ENCODE data around the gene PIP4K2A. TPM values are rescaled to one million over a fixed set of nuclear protein-coding genes. Genes with fewer than 3 reads are reported as not detected.

PIP4K2A gene
- total RNA-seq, 2 experiments from 2014 or later = 108 to 115 TPM

GRCh38 chr10:22662733-22663330 lies 51.5 kb downstream of the PIP4K2A start:
- no peaks in the 10 kb centered on the region for H3K9me3 Mint-ChIP-seq
- H3K4me1 Mint-ChIP-seq (ENCODE audit: low read depth) = peaks cover 88% of the 10 kb centered on the region
- ATAC-seq (no peak), DNase-seq (no peak)
- TF ChIP-seq, protein P1, sequence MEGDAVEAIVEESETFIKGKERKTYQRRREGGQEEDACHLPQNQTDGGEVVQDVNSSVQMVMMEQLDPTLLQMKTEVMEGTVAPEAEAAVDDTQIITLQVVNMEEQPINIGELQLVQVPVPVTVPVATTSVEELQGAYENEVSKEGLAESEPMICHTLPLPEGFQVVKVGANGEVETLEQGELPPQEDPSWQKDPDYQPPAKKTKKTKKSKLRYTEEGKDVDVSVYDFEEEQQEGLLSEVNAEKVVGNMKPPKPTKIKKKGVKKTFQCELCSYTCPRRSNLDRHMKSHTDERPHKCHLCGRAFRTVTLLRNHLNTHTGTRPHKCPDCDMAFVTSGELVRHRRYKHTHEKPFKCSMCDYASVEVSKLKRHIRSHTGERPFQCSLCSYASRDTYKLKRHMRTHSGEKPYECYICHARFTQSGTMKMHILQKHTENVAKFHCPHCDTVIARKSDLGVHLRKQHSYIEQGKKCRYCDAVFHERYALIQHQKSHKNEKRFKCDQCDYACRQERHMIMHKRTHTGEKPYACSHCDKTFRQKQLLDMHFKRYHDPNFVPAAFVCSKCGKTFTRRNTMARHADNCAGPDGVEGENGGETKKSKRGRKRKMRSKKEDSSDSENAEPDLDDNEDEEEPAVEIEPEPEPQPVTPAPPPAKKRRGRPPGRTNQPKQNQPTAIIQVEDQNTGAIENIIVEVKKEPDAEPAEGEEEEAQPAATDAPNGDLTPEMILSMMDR (IDR thresholded peaks at IDR 0.05) = no peak
- H3K27ac Mint-ChIP-seq = peak overlapping the region; percentile 99
- no peak overlapping the region for H3K4me3 Mint-ChIP-seq
- intact Hi-C loops (cut with micrococcal nuclease) = no loop called here
- peaks cover 11% of the 10 kb centered on the region for H3K36me3 Mint-ChIP-seq (ENCODE audit: low read depth)
- ChIA-PET CTCF (interaction anchor here (1.0 to 1.7 kb wide), 4 partner anchors 9 to 47 kb away, joined by 3 to 4 read pairs (median 3); no protein-coding TSS in a partner anchor), POLR2A (interaction anchor here (1.0 to 1.5 kb wide), 7 partner anchors 10 to 51 kb away, joined by 3 to 6 read pairs (median 5); partner anchors contain the start of gene PIP4K2A)
- no peaks in the 10 kb centered on the region for H3K27me3 Mint-ChIP-seq

DNA sequence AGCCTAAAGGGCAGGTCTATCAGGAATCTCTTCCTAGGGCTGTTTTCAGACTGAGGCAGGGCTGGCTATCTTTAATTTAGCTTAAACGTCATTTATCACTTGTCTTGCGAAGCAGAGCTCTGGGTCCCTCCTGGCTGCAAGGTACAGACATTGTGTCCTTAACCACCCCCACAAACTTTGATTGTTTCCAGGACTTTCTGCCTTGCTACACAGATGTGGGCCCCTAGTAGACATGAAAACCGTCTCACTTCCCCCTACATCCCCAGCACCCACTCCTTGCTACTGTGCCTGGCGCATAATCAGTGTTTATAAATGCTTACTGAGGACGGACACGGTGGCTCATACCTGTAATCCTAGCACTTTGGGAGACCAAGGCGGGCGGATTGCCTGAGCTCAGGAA lies 54.5 kb downstream of the PIP4K2A start:
- H3K36me3 Mint-ChIP-seq (ENCODE audit: low read depth) = peaks cover 26% of the 10 kb centered on the region
- H3K4me3 Mint-ChIP-seq = peak overlapping the region; percentile 3
- TF ChIP-seq, protein P1 (IDR thresholded peaks at IDR 0.05) = no peak
- H3K4me1 Mint-ChIP-seq (ENCODE audit: low read depth) = peaks cover 90% of the 10 kb centered on the region
- ChIA-PET CTCF (interaction anchor here (1.1 to 3.9 kb wide), 6 partner anchors 9 to 86 kb away, joined by 3 to 13 read pairs (median 4); no protein-coding TSS in a partner anchor), POLR2A (interaction anchor here (1.1 to 1.7 kb wide), 7 partner anchors 9 to 33 kb away, joined by 3 to 5 read pairs (median 3); no protein-coding TSS in a partner anchor)
- H3K27me3 Mint-ChIP-seq = no peaks in the 10 kb centered on the region
- no peaks in the 10 kb centered on the region for H3K9me3 Mint-ChIP-seq
- ATAC-seq = peak; percentile 24
- DNase-seq = no peak
- intact Hi-C loops (cut with micrococcal nuclease) = loop anchor here (5.0 kb wide), 1 partner anchor 32 kb away; no protein-coding TSS in a partner anchor
- peak overlapping the region; percentile 99 for H3K27ac Mint-ChIP-seq

GRCh38 chr10:22658745-22659410 lies 55.5 kb downstream of the PIP4K2A start:
- H3K27ac Mint-ChIP-seq = peak overlapping the region; percentile 99
- no peaks in the 10 kb centered on the region for H3K27me3 Mint-ChIP-seq
- POLR2A ChIA-PET = interaction anchor here (0.6 to 1.9 kb wide), 11 partner anchors 8 to 34 kb away, joined by 3 to 12 read pairs (median 3); no protein-coding TSS in a partner anchor
- intact Hi-C loops (cut with micrococcal nuclease) = loop anchor here (5.0 kb wide), 1 partner anchor 33 kb away; no protein-coding TSS in a partner anchor
- CTCF ChIA-PET = interaction anchor here (1.1 to 3.9 kb wide), 8 partner anchors 10 to 330 kb away, joined by 3 to 13 read pairs (median 4); no protein-coding TSS in a partner anchor
- no peak overlapping the region for H3K4me3 Mint-ChIP-seq
- H3K9me3 Mint-ChIP-seq = no peaks in the 10 kb centered on the region
- TF ChIP-seq, protein P1 (IDR thresholded peaks at IDR 0.05) = no peak
- DNase-seq (no peak), ATAC-seq (no peak)
- peaks cover 29% of the 10 kb centered on the region for H3K36me3 Mint-ChIP-seq (ENCODE audit: low read depth)
- H3K4me1 Mint-ChIP-seq (ENCODE audit: low read depth) = peaks cover 92% of the 10 kb centered on the region

- Mint-ChIP-seq H3K27ac (peak overlapping the region; percentile 99), H3K9me3 (no peaks in the 10 kb centered on the region), H3K36me3 (ENCODE audit: low read depth) (peaks cover 36% of the 10 kb centered on the region), H3K27me3 (no peaks in the 10 kb centered on the region), H3K4me1 (ENCODE audit: low read depth) (peaks cover 92% of the 10 kb centered on the region), H3K4me3 (peak overlapping the region; percentile 44)
- no peak for DNase-seq
- CTCF ChIA-PET = interaction anchor here (0.6 to 3.9 kb wide), 8 partner anchors 9 to 83 kb away, joined by 3 to 13 read pairs (median 4); partner anchors contain the start of gene PIP4K2A
- TF ChIP-seq, protein P1 (IDR thresholded peaks at IDR 0.05) = no peak
- POLR2A ChIA-PET = interaction anchor here (0.9 to 2.1 kb wide), 4 partner anchors 9 to 56 kb away, joined by 3 to 12 read pairs (median 10); partner anchors contain the start of gene PIP4K2A
- intact Hi-C loops (cut with micrococcal nuclease) = loop anchor here (5.0 kb wide), 1 partner anchor 35 kb away; no protein-coding TSS in a partner anchor
- peak; percentile 5 for ATAC-seq
These were observed 56.7 kb downstream of the PIP4K2A start for GRCh38 chr10:22657566-22658225.

All from activated CD8-positive, alpha-beta T cell treated with anti-CD3 and anti-CD28 coated beads for 36 hours (primary cell).